Stimulated activated CD4-positive, alpha-beta T cell treated with anti-CD3 and anti-CD28 coated beads, Interleukin-4, amount 100 ng/mL, for 4 hours (primary cell): Measurements from ENCODE around the gene MS4A6A.
"Not testable (repeated sequence)": the region's sequence is repeated elsewhere in the genome, so short reads cannot be mapped to it uniquely, and the experiment has no call there.

Source experiments
- DNase-seq, 2 experiments: peaks; one replicate each; pipeline ENCODE4 v3.0.0-alpha.2; 2020

Gene MS4A6A

GRCh38 chr11:60182541-60183330, at the start of gene MS4A6A:
MS4A6A (minus strand) TSS chr11:60183083; CDS start chr11:60181727, 1,356 bp downstream.
- no peak for DNase-seq

- DNase-seq = no peak
Observed at GRCh38 chr11:60230681-60231080, 47.8 kb upstream of the MS4A6A start.

GRCh38 chr11:60222141-60222540, 39.3 kb upstream of the MS4A6A start:
- no peak for DNase-seq

GRCh38 chr11:60221692-60222091, 38.8 kb upstream of the MS4A6A start:
- no peak for DNase-seq

GRCh38 chr11:60221181-60221580, 38.3 kb upstream of the MS4A6A start:
- DNase-seq = no peak

GRCh38 chr11:60214386-60214785, 31.5 kb upstream of the MS4A6A start:
- no peak for DNase-seq

- DNase-seq = no peak
Observed at GRCh38 chr11:60211206-60211605, 28.3 kb upstream of the MS4A6A start.

GRCh38 chr11:60209977-60210376, 27.1 kb upstream of the MS4A6A start:
- no peak for DNase-seq

GRCh38 chr11:60208951-60209350, 26.1 kb upstream of the MS4A6A start:
- DNase-seq = no peak

- no peak for DNase-seq
Observed at GRCh38 chr11:60208146-60208895, 25.4 kb upstream of the MS4A6A start.

GRCh38 chr11:60206616-60207015, 23.7 kb upstream of the MS4A6A start:
- no peak for DNase-seq

- no peak for DNase-seq
Observed at GRCh38 chr11:60204922-60205321, 22.0 kb upstream of the MS4A6A start.

GRCh38 chr11:60201334-60201733, 18.5 kb upstream of the MS4A6A start:
- DNase-seq = not testable (repeated sequence)

- DNase-seq = no peak
Observed at GRCh38 chr11:60197442-60197841, 14.6 kb upstream of the MS4A6A start.

- no peak for DNase-seq
Observed at GRCh38 chr11:60195923-60196368, 13.1 kb upstream of the MS4A6A start.

GRCh38 chr11:60194511-60194910, 11.6 kb upstream of the MS4A6A start:
- no peak for DNase-seq

- peak; percentile 16 to 35 for DNase-seq
Observed at GRCh38 chr11:60193687-60194433, 11.0 kb upstream of the MS4A6A start.

GRCh38 chr11:60192564-60192963, 9.7 kb upstream of the MS4A6A start:
- DNase-seq = not testable (repeated sequence)

GRCh38 chr11:60188481-60188880, 5.6 kb upstream of the MS4A6A start:
- DNase-seq = not testable (repeated sequence)

- DNase-seq = not testable (repeated sequence)
Observed at GRCh38 chr11:60186128-60186527, 3.2 kb upstream of the MS4A6A start.

- not testable (repeated sequence) for DNase-seq
Observed at GRCh38 chr11:60185512-60185827, 2.6 kb upstream of the MS4A6A start.

GRCh38 chr11:60184824-60185511, 2.1 kb upstream of the MS4A6A start:
- DNase-seq = no peak
